Measurements from ENCODE around the gene NINL. TPM values are rescaled to one million over a fixed set of nuclear protein-coding genes. Genes with fewer than 3 reads are reported as not detected.
"Not testable (repeated sequence)": the region's sequence is repeated elsewhere in the genome, so short reads cannot be mapped to it uniquely, and the experiment has no call there.

NINL gene
- total and polyA plus RNA-seq, 2 experiments from 2014 or later = 26.4 to 61.3 TPM

DNA sequence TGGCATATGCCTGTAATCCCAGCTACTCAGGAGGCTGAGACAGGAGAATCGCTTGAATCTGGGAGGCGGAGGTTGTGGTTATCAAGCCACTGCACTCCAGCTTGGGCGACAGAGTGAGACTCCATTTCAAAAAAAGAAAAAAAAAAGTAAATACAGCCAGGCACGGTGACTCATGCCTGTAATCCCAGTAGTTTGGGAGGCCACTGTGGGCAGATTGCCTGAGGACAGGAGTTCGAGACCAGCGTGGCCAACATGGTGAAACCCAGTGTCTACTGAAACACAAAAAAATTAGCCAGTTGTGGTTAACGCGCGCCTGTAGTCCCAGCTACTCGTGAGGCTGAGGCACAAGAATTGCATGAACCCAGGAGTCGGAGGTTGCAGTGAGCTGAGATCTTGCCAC lies 1.5 kb upstream of the NINL start:
- Histone ChIP-seq H3K4me3 (no peak overlapping the region), H3K27ac (no peak overlapping the region), H3K27me3 (no peaks in the 10 kb centered on the region), H3K36me3 (no peaks in the 10 kb centered on the region), H3K9me3 (ENCODE audit: low read depth) (no peaks in the 10 kb centered on the region), H3K4me1 (ENCODE audit: low read depth) (peaks cover 19% of the 10 kb centered on the region)
- TF ChIP-seq, protein P1, sequence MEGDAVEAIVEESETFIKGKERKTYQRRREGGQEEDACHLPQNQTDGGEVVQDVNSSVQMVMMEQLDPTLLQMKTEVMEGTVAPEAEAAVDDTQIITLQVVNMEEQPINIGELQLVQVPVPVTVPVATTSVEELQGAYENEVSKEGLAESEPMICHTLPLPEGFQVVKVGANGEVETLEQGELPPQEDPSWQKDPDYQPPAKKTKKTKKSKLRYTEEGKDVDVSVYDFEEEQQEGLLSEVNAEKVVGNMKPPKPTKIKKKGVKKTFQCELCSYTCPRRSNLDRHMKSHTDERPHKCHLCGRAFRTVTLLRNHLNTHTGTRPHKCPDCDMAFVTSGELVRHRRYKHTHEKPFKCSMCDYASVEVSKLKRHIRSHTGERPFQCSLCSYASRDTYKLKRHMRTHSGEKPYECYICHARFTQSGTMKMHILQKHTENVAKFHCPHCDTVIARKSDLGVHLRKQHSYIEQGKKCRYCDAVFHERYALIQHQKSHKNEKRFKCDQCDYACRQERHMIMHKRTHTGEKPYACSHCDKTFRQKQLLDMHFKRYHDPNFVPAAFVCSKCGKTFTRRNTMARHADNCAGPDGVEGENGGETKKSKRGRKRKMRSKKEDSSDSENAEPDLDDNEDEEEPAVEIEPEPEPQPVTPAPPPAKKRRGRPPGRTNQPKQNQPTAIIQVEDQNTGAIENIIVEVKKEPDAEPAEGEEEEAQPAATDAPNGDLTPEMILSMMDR (IDR thresholded peaks at IDR 0.05; ENCODE audit: low read depth, low read length) = no peak
- DNase-seq (ENCODE audit: low read depth in 1 of 2, low spot score in 1 of 2) = no peak

DNA sequence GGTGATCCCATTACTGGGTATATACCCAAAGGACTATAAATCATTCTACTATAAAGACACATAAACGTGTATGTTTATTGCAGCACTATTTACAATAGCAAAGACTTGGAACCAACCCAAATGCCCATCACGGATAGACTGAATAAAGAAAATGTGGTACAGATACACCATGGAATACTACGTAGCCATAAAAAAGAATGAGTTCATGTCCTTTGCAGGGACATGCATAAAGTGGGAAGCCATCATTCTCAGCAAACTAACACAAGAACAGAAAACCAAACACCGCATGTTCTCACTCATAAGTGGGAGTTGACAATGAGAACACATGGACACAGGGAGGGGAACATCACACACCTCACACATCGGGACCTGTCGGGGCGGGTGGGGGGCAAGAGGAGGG lies 1.7 kb downstream of the NINL start:
- not testable (repeated sequence) for H3K36me3 ChIP-seq; H3K27me3 ChIP-seq; H3K4me3 ChIP-seq; H3K9me3 ChIP-seq (ENCODE audit: low read depth); DNase-seq (ENCODE audit: low read depth in 1 of 2, low spot score in 1 of 2); H3K27ac ChIP-seq
- peaks cover 31% of the 10 kb centered on the region for H3K4me1 ChIP-seq (ENCODE audit: low read depth)

DNA sequence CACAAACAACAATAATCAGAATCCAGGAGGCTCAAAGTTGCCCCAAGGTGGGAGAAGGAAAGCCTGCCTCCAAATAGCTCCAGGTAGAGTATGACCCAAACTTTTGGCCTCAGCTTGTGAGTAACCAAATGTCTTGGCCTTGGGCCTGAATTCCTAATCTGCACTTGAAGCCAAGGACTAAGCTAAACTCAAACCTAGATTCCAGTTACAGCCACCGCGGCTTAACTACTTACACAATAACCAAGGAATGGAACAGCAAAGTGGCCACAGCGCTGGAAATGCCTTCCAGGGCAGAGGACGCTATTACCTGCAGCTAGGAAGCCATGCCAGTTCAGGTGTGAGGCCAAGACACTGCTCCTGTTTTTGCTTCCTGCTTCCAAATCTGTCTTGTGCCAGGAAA lies 4.6 kb downstream of the NINL start:
- H3K4me3 ChIP-seq = no peak overlapping the region
- no peaks in the 10 kb centered on the region for H3K27me3 ChIP-seq
- no peaks in the 10 kb centered on the region for H3K9me3 ChIP-seq (ENCODE audit: low read depth)
- TF ChIP-seq, protein P1 (IDR thresholded peaks at IDR 0.05; ENCODE audit: low read depth, low read length) = no peak
- DNase-seq (ENCODE audit: low read depth in 1 of 2, low spot score in 1 of 2) = peak in 1 of 2 donors; percentile 56
- peaks cover 31% of the 10 kb centered on the region for H3K4me1 ChIP-seq (ENCODE audit: low read depth)
- peak overlapping the region; percentile 48 for H3K27ac ChIP-seq
- no peaks in the 10 kb centered on the region for H3K36me3 ChIP-seq

DNA sequence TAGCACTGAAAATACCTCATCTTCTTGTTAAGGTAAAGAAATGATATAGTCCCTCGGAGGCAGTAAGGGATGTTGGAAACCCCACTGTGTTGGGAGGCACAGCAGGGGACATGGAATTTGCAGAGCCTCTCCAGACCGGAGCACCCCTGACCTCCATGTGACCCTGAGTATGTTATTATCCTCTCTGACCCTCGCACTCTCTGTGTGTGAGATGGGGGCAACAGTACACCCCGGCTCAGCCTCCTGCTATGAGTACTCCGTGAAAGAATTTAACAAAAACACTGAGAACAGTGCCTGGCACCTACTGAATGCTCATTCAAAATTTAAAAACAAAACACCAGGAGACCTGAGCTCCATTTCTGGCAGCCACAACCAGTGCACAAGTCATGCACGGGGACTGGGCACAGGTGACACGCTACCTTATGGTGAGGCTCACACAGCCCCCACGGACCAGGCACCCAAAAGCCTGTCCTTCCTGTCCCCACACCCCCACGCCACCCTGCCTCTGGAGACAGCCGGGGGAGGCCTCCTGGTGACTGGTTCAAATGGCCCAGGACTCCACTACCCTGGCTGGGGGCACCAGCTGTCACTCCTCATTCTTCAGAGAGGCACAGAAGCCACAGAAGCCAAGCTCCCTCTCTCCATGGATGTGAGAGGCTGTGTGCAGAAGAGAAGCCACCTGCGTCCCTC lies 6.1 kb downstream of the NINL start:
- Histone ChIP-seq H3K27me3 (no peaks in the 10 kb centered on the region), H3K27ac (peak overlapping the region; percentile 75), H3K4me1 (ENCODE audit: low read depth) (peaks cover 30% of the 10 kb centered on the region), H3K36me3 (no peaks in the 10 kb centered on the region), H3K4me3 (no peak overlapping the region), H3K9me3 (ENCODE audit: low read depth) (no peaks in the 10 kb centered on the region)
- TF ChIP-seq, protein P1 (IDR thresholded peaks at IDR 0.05; ENCODE audit: low read depth, low read length) = no peak
- peak in 1 of 2 donors; percentile 42 for DNase-seq (ENCODE audit: low read depth in 1 of 2, low spot score in 1 of 2)

DNA sequence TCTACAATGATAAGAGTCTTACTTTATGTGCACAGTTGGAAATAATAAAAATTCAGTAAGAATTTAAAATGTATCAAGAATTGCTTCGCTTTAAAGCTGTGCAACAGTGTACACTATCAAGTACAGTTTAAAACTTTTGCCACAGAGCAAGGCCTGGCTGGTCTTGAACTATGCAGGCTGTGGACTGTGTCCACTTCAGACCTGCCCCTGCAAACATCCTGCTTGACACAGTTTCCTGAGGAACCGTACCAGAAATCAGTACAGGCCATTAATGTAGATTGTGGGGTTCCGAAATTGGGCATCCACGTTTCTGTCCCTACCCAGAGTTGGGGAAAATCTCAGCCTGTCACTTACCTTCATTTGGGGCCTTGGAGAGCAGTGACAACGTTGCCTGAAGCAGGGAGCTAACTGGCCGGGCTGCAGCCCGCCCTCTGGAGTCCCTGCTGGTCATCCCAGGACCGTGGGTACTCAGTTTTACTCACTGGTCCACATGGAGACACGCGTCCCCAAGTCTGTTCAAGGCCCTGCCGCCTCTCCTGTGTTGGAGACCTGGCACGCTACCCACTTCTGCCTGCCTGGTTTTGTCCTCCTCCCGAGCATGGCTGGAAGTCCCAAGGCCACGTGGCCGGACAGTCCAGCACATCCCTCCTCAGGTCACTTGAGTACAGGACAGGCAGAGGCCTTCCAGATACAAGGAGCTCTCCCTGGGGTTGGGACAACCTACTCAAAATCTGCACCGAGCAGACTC lies 8.4 kb downstream of the NINL start:
- H3K4me3 ChIP-seq = no peak overlapping the region
- H3K27ac ChIP-seq = peak overlapping the region; percentile 22
- H3K4me1 ChIP-seq (ENCODE audit: low read depth) = peaks cover 25% of the 10 kb centered on the region
- TF ChIP-seq, protein P1 (IDR thresholded peaks at IDR 0.05; ENCODE audit: low read depth, low read length) = no peak
- no peaks in the 10 kb centered on the region for H3K27me3 ChIP-seq
- H3K9me3 ChIP-seq (ENCODE audit: low read depth) = no peaks in the 10 kb centered on the region
- no peaks in the 10 kb centered on the region for H3K36me3 ChIP-seq
- no peak for DNase-seq (ENCODE audit: low read depth in 1 of 2, low spot score in 1 of 2)

DNA sequence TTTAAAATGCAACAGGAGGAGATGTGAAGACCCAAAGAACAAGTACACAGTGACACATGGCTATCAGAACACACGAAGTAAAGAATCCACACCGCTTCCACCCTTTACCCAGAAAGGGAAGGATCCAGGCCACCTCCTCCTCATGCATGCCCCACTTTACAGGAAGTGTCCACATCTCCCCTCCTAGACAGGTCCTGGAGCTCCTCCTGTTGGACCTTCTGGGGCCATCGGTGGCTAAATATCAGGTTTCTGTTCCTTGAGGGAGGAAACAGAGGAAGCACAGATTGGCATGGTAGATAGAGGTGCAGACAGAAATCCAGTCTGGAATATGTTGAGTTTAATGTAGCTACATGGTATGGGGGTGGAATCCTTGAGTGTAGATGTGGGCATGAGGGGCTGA lies 10.9 kb downstream of the NINL start:
- Histone ChIP-seq H3K4me3 (no peak overlapping the region), H3K4me1 (ENCODE audit: low read depth) (peaks cover 33% of the 10 kb centered on the region), H3K9me3 (ENCODE audit: low read depth) (no peaks in the 10 kb centered on the region), H3K27ac (peak overlapping the region; percentile 47), H3K36me3 (no peaks in the 10 kb centered on the region), H3K27me3 (no peaks in the 10 kb centered on the region)
- peak in 1 of 2 donors; percentile 68 for DNase-seq (ENCODE audit: low read depth in 1 of 2, low spot score in 1 of 2)
- TF ChIP-seq, protein P1 (IDR thresholded peaks at IDR 0.05; ENCODE audit: low read depth, low read length) = peak; percentile 57
